Heart left ventricle (tissue), 13 donors: Measurements from ENCODE around the gene IFIT2.

Experiments
- CTCF ChIP-seq, 12 donors: fragments of 200-600 bp; sonication (generic) in 4 of 12; IDR thresholded peaks; one replicate each; pipeline versions ENCODE4 v1.5.0 to v1.8.0; 2018 to 2022; ENCODE audit warnings: antibody characterized with exemption in 12 of 12, mild to moderate bottlenecking in 5 of 12
- POLR2A ChIP-seq, 2 donors: fragments of 450-650 bp; IDR thresholded peaks; one replicate each; pipeline ENCODE4 v1.6.1; 2017; ENCODE audit warnings: antibody characterized with exemption in 2 of 2, mild to moderate bottlenecking in 2 of 2, moderate library complexity in 2 of 2
- donor health status: ischemic (EF 13 %, LVEDD 7.1; RV severe dilation, severe dysfunction).
- donor health status: DM: no; HTN: yes; CAD: no.
- donor health status: DM: no; HTN: no; CAD: no.
- donor health status: ischemic (EF 25% LVEDD 6.9; RV normal size, moderate dysfunction).
- donor health status: ischemic (EF 25% LVEDD 5.7; RV mildly dilated, moderate dysfunction).
- donor health status: ischemic (EF 35%, LVEDD 5.7; RV mildly dilated, moderate dysfunction).
- donor health status: nonischemic (EF 11% LVEDD 7.7; RV severe dilation, severe dysfunction).
- donor health status: DM: yes; HTN: yes; CAD: no.
- donor health status: PGD.
- donor health status: ischemic (EF 29% LVEDD 5.4; RV normal size, mild dysfunction).
- donor health status: nonischemic (EF 23%, LVEDD 6.1; RV moderate dilation, normal function).

GRCh38 chr10:89258881-89259280, 43.0 kb upstream of the IFIT2 start:
- TF ChIP-seq POLR2A (IDR thresholded peaks at IDR 0.05) (no peak), CTCF (IDR thresholded peaks at IDR 0.05) (no peak)
